NB4 (cell line): ENCODE data around the gene CDK11B.

ENCODE experiments used
- CTCF ChIP-seq: IDR thresholded peaks from one replicate; pipeline ENCODE4 v1.5.1; 2012; ENCODE audit warnings: low read depth, low read length
- MAX ChIP-seq: IDR thresholded peaks from 2 replicates; pipeline ENCODE4 v1.6.1; 2011; ENCODE audit warnings: low read depth, low read length
- POLR2A ChIP-seq: IDR thresholded peaks from 2 replicates; pipeline ENCODE4 v1.6.1; 2011; ENCODE audit warnings: mild to moderate bottlenecking; ENCODE audit not compliant: insufficient read length; ENCODE audit errors: extremely low read depth

GRCh38 chr1:1620433-1621139 is 38.2 kb downstream of the CDK11B start:
- TF ChIP-seq CTCF (no peak), MAX (no peak), POLR2A (no peak)
